Activated CD8-positive, alpha-beta memory T cell treated with anti-CD3 and anti-CD28 coated beads, Interleukin-2, amount 50 U/mL, for 24 hours (primary cell): ENCODE data around the gene RPL3.
"Not testable (repeated sequence)": the region's sequence is repeated elsewhere in the genome, so short reads cannot be mapped to it uniquely, and the experiment has no call there.

Source experiments
- DNase-seq: peaks from one replicate; pipeline ENCODE4 v3.0.0-alpha.2; 2020; ENCODE audit errors: extremely low read depth

The RPL3 gene

DNA sequence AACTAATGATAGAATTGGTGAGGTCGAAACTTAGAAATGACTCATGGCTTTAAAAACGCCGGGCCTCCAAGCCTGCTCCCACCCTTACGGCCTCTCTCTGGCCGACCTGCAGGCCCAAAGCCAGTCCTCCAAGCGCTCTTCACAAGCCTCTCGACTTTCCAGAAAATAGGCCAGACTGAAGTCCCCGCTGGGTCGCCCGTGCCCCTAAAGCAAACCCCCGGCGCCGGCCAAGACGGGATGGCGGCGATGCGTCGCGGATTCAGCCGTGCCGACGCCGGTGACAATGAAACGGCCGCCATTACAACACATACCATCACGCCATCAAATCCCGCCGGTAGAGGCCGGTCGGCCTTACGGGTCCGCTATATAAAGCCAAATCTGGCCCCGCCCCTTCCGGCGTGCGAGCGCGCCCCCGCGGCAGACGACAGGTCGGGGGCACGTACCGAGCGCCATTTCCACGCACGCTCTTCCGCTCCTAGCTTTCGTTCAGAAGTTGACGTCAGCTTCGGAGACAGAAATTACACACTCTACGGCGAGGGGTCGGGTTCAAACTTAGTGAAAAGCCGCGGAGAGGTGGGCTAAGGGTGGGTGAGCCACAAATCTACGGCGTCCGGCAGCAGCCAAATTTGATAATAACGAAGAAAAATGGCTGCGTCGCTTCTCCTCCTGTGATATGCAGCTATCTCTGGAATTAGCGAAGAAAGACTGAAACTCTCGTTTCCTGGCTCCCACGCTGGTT, at the start of gene RPL3:
Gene RPL3, minus strand, starts transcription at position 340 of the 739 bp plus-strand sequence. Its CDS starts 26 bp downstream, at position 314.
- peak; percentile 81 for DNase-seq

DNA sequence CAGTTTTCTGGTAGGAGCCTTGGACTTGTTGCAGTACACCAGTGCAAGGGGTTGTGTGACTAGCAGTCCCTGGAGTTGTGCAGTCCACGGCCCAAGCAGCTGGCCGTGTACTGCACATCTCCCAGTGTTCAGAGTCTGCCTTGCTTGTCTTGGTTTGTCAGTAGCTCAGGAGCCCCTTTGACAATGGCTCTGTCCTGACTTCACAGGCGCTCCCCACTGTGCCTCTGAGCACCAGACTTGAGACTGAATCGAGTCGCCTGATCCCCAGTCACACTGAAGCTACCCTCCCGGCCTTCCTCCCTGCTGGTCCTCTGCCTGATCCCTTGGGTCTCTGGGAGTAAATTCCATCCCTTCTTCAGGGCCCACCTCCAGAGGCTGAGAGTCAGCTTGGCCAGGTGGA, 49.8 kb upstream of the RPL3 start:
- DNase-seq, result no peak

GRCh38 chr22:39368461-39368911, 49.1 kb upstream of the RPL3 start:
- DNase-seq, result no peak

GRCh38 chr22:39367035-39367434, 47.6 kb upstream of the RPL3 start:
- no peak for DNase-seq

- no peak for DNase-seq
Observed at GRCh38 chr22:39365492-39365780, 46.0 kb upstream of the RPL3 start.

GRCh38 chr22:39364714-39365491, 45.5 kb upstream of the RPL3 start:
- DNase-seq, result no peak

GRCh38 chr22:39363751-39364515, 44.5 kb upstream of the RPL3 start:
- DNase-seq, result no peak

DNA sequence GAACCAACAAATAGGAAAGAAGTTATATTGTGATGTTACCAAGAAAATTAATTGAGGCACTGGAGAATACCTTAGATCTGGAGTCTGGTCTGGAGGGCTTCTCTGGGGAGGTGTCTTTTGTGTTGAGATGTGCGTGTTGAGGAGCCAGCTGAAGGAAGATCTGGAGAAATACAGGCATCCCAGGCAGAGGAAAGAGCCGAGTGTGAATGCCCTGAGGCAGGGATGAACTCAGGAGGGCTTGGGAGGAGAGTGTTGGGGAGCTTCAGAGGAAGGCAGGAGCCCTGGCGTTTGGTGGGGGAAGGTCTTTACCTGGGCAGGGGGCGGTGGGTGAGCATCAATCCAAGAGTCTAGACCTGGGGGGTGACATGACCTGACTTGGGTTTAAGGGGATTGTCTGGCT, 43.5 kb upstream of the RPL3 start:
- DNase-seq, result no peak

GRCh38 chr22:39362271-39362670, 42.8 kb upstream of the RPL3 start:
- DNase-seq, result no peak

DNA sequence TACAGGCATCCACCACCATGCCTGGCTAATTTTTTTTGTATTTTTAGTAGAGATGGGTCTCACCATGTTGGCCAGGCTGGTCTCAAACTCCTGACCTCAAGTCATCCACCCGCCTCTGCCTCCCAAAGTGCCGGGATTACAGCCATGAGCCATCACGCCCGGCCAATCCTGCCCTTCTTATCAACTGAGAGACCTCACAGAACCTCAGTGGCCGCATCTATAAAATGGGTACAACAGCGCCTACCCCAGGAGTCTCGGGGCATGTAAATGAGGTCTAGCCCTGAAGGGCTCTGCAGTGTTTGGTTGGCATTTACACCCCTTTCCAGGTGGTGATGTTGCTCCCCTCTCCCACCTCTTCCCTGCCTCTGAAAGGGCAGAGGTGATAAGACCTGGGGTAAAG, 42.1 kb upstream of the RPL3 start:
- DNase-seq, result no peak

- DNase-seq, result no peak
Observed at GRCh38 chr22:39360674-39361413, 41.4 kb upstream of the RPL3 start.

GRCh38 chr22:39360242-39360641, 40.8 kb upstream of the RPL3 start:
- DNase-seq, result no peak

DNA sequence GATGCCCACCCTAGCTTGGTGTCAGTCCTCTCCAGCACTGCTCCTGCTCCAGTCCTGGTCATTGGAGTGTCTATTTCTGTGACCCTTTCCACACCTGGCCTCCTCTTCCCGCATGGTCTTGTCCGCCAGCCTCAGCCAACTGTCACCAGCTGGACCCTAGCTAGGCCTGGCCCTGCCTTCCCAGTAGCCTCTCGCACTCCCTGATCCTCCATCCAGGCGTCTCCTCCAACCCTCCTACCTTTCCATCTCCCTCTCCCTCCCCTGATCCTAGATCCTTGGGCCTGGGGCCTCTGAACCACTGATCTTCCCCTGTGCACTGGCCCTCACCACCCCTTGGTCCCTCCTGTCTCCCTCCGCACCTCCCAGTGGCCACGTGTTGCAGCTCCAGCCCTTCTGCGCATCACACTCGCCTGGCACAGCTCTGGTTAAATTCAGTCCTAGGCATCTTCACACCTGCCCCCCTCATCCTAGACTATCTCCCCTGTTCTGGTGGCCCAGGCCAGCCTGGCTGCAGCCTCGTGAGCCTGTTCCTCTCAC, 40.3 kb upstream of the RPL3 start:
- no peak for DNase-seq

- not testable (repeated sequence) for DNase-seq
Observed at GRCh38 chr22:39358197-39358596, 38.8 kb upstream of the RPL3 start.

DNA sequence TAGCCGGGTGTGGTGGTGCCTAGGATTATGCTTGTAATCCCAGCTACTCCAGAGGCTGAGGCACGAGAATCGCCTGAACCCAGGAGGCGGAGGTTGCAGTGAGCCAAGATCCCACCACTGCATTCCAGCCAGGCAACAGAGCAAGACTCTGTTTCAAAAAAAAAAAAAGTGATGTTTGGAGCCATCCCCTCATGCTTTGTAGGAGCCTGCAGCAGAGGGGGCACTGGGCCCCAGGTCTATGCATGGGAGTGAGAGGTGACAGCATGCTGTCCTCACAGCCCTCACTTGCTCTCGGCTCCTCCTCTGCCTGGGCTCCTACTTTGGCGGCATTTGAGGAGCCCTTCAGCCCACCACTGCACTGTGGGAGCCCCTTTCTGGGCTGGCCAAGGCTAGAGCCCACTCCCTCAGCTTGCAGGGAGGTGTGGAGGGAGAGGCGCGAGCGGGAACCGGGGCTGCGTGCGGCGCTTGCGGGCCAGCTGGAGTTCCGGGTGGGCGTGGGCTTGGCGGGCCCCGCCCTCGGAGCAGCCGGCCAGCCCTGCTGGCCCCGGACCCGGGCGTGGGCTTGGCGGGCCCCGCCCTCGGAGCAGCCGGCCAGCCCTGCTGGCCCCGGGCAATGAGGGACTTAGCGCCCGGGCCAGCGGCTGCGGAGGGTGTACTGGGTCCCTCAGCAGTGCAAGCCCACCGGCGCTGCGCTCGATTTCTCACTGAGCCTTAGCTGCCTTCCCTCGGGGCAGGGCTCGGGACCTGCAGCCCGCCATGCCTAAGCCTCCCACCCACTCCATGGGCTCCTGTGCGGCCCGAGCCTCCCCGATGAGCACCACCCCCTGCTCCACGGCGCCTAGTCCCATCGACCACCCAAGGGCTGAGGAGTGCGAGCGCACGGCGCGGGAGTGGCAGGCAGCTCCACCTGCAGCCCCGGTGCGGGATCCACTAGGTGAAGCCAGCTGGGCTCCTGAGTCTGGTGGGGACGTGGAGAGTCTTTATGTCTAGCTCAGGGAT, 38.0 kb upstream of the RPL3 start:
- not testable (repeated sequence) for DNase-seq

DNA sequence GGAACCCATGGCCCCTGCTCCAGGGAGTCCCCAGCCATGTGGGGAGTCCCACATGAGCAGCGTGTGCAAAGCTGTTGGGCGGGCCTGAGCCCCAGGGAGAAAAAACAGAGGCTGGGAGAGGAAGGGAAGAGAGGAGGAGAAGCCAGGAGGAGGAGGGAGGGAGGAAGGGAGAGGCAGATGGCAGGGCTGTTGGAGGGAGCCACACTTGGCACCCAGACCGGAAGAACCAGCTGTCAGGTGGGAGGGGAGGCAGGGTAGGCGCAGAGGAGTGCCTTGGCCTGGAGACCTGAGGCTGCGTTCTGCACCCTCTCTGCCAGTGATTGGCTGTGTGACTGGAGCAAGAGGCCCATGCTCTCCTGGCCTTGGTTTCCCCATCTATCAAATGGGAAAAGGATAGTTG, 37.0 kb upstream of the RPL3 start:
- DNase-seq, result no peak

- not testable (repeated sequence) for DNase-seq
Observed at GRCh38 chr22:39355805-39356204, 36.4 kb upstream of the RPL3 start.

- no peak for DNase-seq
Observed at GRCh38 chr22:39355080-39355479, 35.7 kb upstream of the RPL3 start.

DNA sequence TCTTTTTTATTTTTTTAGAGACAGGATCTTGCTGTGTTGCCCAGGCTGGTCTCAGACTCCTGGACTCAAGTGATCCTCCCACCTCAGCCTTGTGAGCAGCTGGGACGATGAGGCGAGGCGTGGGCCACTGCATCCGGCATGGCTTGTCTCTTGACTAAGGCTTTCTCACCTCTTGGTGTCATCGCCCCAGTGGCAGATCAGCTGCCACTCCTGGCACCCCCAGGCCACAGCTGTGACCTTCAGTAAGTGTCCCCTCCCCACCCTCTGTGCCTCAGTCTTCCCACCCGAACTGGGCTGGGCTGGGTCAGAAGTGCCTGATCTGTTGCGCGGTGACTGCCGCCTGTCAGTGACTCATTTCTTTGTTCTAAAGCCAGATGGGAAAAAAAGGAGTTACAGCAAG, 33.9 kb upstream of the RPL3 start:
- no peak for DNase-seq

DNA sequence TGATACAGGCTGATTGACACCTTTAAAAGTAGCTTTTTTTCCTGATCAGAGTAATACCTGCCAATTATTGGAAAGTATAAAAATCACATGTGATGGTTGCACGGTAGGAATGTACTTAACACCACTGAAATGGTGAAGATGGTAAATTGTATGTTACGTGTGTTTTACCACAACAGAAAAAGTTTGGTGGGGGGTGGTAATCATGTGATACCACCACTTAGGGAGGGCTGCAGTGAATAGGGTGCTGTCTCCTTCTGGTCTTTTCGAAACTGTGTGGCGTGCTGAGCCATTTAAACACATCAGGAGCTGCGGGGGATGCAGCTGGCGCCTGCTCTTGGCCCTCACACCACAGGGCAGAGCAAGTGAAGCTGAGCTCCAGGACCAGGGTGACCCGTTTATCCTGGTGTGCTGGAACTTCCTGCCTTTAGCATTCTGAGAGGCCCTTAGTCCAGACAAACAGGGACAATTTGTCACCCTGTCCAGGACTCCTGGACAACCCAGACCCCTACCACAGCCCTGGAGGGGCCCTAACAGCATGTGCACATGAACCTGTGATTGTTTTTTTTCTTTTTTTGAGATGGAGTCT, 33.0 kb upstream of the RPL3 start:
- no peak for DNase-seq
